Upper lobe of left lung (tissue), 6 donors: ENCODE data around the gene VANGL1. TPM values are rescaled to one million over a fixed set of nuclear protein-coding genes. Genes with fewer than 3 reads are reported as not detected.

ENCODE experiments used
- ATAC-seq, 2 donors: fragments of 200-7000 bp; cut with Tn5 transposase; one replicate each; pipeline ENCODE4 v1.9.1; 2022; ENCODE audit warnings: mild to moderate bottlenecking in 2 of 2, moderate library complexity in 2 of 2; ENCODE audit not compliant: low FRiP score in 2 of 2
- DNase-seq, 2 donors: peaks; one replicate each; pipeline ENCODE4 v3.0.0-alpha.2; 2019 to 2020
- H3K27ac ChIP-seq, 4 donors: fragments of 200-600 bp; sonication (generic); one replicate each; pipeline ENCODE4 v1.5.1; 2016 to 2019
- H3K27me3 ChIP-seq, 4 donors: fragments of 200-600 bp; sonication (generic); one replicate each; pipeline ENCODE4 v1.5.1; 2017 to 2019
- H3K36me3 ChIP-seq, 4 donors: fragments of 200-600 bp; sonication (generic); one replicate each; pipeline ENCODE4 v1.5.1; 2016 to 2019
- H3K4me1 ChIP-seq, 4 donors: fragments of 200-600 bp; sonication (generic); one replicate each; pipeline ENCODE4 v1.5.1; 2018 to 2019
- H3K4me3 ChIP-seq, 4 donors: fragments of 200-600 bp; sonication (generic); one replicate each; pipeline ENCODE4 v1.5.1; 2017 to 2019; ENCODE audit warnings: mild to moderate bottlenecking in 2 of 4, moderate library complexity in 1 of 4
- H3K9me3 ChIP-seq, 4 donors: fragments of 200-600 bp; sonication (generic); one replicate each; pipeline ENCODE4 v1.5.1; 2018 to 2019
- EP300 ChIP-seq, 4 donors: sonication (generic); formaldehyde crosslinking; IDR thresholded peaks; one replicate each; pipeline ENCODE4 v1.5.1; 2017; ENCODE audit warnings: antibody characterized with exemption in 4 of 4, control low read depth in 2 of 4
- POLR2A ChIP-seq, 4 donors: fragments of 450-650 bp; IDR thresholded peaks; one replicate each; pipeline ENCODE4 v1.5.1; 2016 to 2017; ENCODE audit warnings: antibody characterized with exemption in 4 of 4, mild to moderate bottlenecking in 2 of 4
- POLR2AphosphoS5 ChIP-seq, 2 donors: sonication (generic); formaldehyde crosslinking; IDR thresholded peaks; one replicate each; pipeline ENCODE4 v1.5.1; 2017; ENCODE audit warnings: antibody characterized with exemption in 2 of 2
- WGBS, 2 donors: methylation state at CpG; one replicate each; pipeline ENCODE4 v1.1.5; 2017 to 2018; 5-methylcytosine and 5-hydroxymethylcytosine counted together
- total RNA-seq, 6 donors: library from RNA; depleted of rRNA in 4 of 6; stranded (reverse); fragments of >200 nt in 4 of 6; gene quantifications; one replicate each; pipeline versions ENCODE4 v1.1.0 to v1.2.1, GENCODE V29; 2016 to 2021
- TF ChIP-seq, protein P1 (sequence below), 6 experiments: fragments of 450-650 bp in 4 of 6; fragments of 200-600 bp in 2 of 6; sonication (generic) in 2 of 6; IDR thresholded peaks; one replicate each; pipeline ENCODE4 v1.5.1; 2016 to 2019; ENCODE audit warnings: antibody characterized with exemption in 6 of 6
- donor health status: DM: no; HTN: no; CAD: no; lungs with moderate emphysema.
- donor health status: DM: no; HTN: yes; CAD: no; lungs with severe emphysema.

The VANGL1 gene
- total RNA-seq, 6 donors from 2014 or later, result 3.1 to 11.4 (median 7.0) TPM

DNA sequence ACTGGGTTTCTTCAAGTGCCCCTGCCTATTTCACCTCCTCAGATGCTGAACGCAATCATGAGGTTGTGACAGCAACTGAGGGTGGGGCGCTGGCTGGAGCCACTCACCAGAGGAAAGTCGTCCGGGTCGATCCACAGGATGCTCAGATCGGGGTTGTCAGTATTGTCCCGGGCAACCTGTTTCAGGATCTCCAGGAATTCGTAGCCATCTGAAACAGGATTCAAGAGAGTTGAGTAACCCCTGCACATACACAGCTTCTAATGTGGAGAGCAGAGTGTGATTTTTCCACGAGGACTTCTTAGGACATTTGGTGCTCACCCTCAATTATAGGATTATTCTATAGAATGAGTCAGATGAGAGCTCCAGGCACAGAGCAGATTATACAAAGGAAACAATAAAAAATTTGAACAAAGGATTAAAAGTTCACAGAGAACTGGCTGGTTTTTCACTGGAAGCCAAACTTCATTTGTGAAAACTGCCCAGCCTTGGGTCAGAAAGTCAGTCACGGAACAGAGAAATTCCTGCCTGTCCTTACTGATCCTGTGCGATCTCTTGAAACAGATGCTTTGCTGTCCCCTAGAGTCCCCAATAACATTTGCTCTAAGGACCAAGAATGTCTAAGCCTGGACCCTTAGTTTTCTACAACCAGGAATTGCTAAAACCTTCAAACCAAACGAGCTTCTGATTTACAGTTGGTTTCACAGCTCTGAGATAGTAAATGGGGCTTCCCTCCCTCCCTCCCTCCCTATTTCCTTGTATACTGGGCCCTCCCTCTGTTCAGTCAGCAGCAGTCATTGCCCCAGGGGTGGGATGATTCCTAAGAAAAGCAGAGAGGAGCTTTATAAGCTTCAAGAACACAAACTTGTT is 63.5 kb downstream of the VANGL1 start:
- 75 to 79% methylated on average over 12 of the region's 12 CpGs for WGBS, 2 donors
- H3K27ac ChIP-seq, result no peak overlapping the region
- no peak for DNase-seq
- no peaks in the 10 kb centered on the region for H3K36me3 ChIP-seq
- H3K9me3 ChIP-seq, result no peaks in the 10 kb centered on the region
- ATAC-seq, result no peak
- TF ChIP-seq POLR2AphosphoS5 (IDR thresholded peaks at IDR 0.05) (no peak), POLR2A (IDR thresholded peaks at IDR 0.05) (no peak), EP300 (IDR thresholded peaks at IDR 0.05) (no peak)
- TF ChIP-seq, protein P1, sequence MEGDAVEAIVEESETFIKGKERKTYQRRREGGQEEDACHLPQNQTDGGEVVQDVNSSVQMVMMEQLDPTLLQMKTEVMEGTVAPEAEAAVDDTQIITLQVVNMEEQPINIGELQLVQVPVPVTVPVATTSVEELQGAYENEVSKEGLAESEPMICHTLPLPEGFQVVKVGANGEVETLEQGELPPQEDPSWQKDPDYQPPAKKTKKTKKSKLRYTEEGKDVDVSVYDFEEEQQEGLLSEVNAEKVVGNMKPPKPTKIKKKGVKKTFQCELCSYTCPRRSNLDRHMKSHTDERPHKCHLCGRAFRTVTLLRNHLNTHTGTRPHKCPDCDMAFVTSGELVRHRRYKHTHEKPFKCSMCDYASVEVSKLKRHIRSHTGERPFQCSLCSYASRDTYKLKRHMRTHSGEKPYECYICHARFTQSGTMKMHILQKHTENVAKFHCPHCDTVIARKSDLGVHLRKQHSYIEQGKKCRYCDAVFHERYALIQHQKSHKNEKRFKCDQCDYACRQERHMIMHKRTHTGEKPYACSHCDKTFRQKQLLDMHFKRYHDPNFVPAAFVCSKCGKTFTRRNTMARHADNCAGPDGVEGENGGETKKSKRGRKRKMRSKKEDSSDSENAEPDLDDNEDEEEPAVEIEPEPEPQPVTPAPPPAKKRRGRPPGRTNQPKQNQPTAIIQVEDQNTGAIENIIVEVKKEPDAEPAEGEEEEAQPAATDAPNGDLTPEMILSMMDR (IDR thresholded peaks at IDR 0.05), result no peak
- no peaks in the 10 kb centered on the region for H3K4me1 ChIP-seq
- H3K27me3 ChIP-seq, result no peaks in the 10 kb centered on the region
- H3K4me3 ChIP-seq, result no peak overlapping the region

DNA sequence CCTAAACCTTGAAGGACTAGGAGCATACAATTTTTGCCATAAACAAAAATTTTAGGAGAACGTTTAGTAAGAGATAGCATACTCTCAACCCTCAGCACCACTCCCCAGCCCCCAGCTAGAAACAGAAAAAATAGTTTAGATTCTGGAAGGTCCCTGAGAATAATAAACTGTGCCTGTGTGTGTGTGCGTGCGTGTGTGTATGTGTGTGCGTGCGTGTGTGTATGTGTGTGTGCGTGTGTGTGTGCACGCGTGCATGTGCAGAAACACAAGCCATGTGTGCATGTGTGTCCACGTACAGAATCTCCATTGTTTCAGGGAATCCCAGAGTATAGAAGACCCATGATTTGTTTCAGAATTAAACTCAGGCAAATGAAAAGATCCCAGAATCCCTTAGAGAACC is 64.2 kb downstream of the VANGL1 start:
- no peaks in the 10 kb centered on the region for H3K9me3 ChIP-seq
- no peaks in the 10 kb centered on the region for H3K27me3 ChIP-seq
- ATAC-seq (no peak), DNase-seq (no peak)
- TF ChIP-seq EP300 (IDR thresholded peaks at IDR 0.05) (no peak), POLR2A (IDR thresholded peaks at IDR 0.05) (no peak), POLR2AphosphoS5 (IDR thresholded peaks at IDR 0.05) (no peak)
- TF ChIP-seq, protein P1 (IDR thresholded peaks at IDR 0.05), result no peak
- no peak overlapping the region for H3K27ac ChIP-seq
- no peaks in the 10 kb centered on the region for H3K4me1 ChIP-seq
- 88 to 93% methylated on average over 9 of the region's 9 CpGs for WGBS, 2 donors
- no peak overlapping the region for H3K4me3 ChIP-seq
- no peaks in the 10 kb centered on the region for H3K36me3 ChIP-seq

DNA sequence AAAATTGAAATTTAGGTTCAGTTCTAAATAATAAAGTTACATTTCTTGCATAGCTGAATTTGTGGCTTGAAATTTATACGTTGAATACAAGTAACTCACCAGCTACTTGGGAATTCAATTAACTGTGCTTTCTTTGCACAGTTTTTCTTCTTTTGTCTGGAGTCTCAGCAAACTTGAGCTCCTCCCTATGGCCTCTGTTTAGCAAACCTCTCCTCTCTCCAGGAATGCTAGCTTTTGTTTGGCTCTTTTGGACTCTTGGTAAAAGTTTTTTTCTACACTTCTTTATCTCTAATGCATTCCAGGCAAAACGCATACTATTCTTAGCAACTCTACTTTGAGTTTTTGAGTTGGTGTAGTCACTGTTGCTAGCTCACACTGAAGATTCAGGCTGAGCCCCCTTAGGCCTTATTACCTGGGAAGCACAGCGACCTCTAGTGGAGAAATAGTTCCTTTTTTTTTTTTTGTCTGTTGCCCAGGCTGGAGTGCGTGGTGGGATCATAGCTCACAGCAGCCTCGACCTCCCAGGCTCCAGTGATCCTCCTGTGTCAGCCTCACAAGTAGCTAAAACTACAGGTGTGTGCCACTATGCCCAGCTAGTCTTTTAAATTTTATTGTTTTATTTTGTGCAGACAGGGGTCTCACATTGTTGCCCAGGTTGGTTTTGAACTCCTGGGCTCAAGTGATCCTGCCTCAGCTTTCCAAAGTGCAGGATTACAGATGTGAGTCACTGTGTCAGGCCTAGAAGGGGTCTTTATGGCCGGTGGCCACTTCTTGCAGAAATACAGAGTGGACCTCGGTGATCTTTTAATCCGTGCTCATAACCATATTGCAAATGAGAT is 65.0 kb downstream of the VANGL1 start:
- ATAC-seq (peak in 1 of 2 donors; percentile 59), DNase-seq (no peak)
- no peaks in the 10 kb centered on the region for H3K27me3 ChIP-seq
- no peak for TF ChIP-seq EP300 (IDR thresholded peaks at IDR 0.05)
- TF ChIP-seq POLR2A (IDR thresholded peaks at IDR 0.05), result no peak
- no peak for TF ChIP-seq POLR2AphosphoS5 (IDR thresholded peaks at IDR 0.05)
- TF ChIP-seq, protein P1 (IDR thresholded peaks at IDR 0.05), result peak in 5 of 6 experiments; percentile 20 to 59 (median 32)
- no peak overlapping the region for H3K4me3 ChIP-seq
- no peaks in the 10 kb centered on the region for H3K9me3 ChIP-seq
- no peaks in the 10 kb centered on the region for H3K36me3 ChIP-seq
- H3K27ac ChIP-seq, result no peak overlapping the region
- 48 to 49% methylated on average over 8 of the region's 8 CpGs for WGBS, 2 donors
- H3K4me1 ChIP-seq, result no peaks in the 10 kb centered on the region

DNA sequence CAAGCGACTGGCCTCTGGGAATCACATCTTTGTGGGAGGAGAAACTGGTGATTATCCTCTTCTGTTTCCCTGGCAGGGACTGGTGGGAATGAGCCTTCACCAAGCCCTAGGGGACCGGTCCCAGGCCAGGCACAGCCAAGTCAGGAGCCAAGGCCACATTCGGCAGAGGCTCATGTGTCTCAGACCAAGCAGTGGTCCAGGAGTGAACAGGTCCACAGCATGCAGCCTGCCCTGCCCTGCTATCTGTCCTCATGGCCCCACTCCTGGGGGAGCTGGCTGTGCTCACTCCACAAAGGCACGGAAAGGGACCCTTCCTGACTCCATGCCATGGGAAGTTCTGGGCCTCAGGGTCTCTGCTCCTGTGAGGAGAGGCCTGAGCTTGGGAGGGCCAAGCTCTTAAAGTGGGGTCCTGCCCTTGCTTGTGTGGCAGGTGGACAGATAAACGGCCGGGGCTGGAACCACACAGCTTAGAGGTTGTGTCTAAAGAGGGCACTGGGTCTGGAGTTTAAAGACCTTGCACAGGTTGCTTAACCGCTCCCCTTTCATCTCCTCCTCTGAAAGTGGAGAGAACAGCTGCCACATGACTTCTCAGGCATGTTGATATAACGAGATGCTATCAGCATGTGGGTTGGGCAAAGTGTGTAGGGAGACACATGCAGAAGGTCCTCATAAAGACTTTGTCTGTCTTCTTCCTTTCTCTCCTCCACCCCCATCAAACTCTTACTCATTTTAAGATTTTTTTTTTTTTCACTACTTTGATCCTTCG is 69.3 kb downstream of the VANGL1 start:
- ATAC-seq (no peak), DNase-seq (no peak)
- Histone ChIP-seq H3K4me1 (no peaks in the 10 kb centered on the region), H3K9me3 (no peaks in the 10 kb centered on the region), H3K27ac (no peak overlapping the region), H3K4me3 (no peak overlapping the region), H3K36me3 (no peaks in the 10 kb centered on the region), H3K27me3 (no peaks in the 10 kb centered on the region)
- WGBS, 2 donors, result 50 to 60% methylated on average over 6 to 9 of the region's 9 CpGs
- no peak for TF ChIP-seq POLR2AphosphoS5 (IDR thresholded peaks at IDR 0.05)
- TF ChIP-seq, protein P1 (IDR thresholded peaks at IDR 0.05), result no peak
- TF ChIP-seq EP300 (IDR thresholded peaks at IDR 0.05), result no peak
- no peak for TF ChIP-seq POLR2A (IDR thresholded peaks at IDR 0.05)
